MM.1S (cell line): ENCODE results near the gene ACTL7A.

Source experiments
- EZH2 ChIP-seq: fragments of 300-600 bp; sonication (generic); optimal IDR thresholded peaks from 2 replicates; pipeline ENCODE3; 2017; ENCODE audit warnings: low read depth, mild to moderate bottlenecking, antibody characterized with exemption, low read length, mixed read lengths
- EZH2phosphoT487 ChIP-seq: fragments of 300-600 bp; sonication (generic); IDR thresholded peaks from 2 replicates; pipeline ENCODE4 v1.6.1; 2018; ENCODE audit warnings: antibody characterized with exemption, low read length
- TF ChIP-seq, protein P1 (sequence below): fragments of 300-600 bp; sonication (generic); IDR thresholded peaks from 2 replicates; pipeline ENCODE4 v1.5.1; 2016; ENCODE audit warnings: antibody characterized with exemption, low read length, mixed read lengths

DNA sequence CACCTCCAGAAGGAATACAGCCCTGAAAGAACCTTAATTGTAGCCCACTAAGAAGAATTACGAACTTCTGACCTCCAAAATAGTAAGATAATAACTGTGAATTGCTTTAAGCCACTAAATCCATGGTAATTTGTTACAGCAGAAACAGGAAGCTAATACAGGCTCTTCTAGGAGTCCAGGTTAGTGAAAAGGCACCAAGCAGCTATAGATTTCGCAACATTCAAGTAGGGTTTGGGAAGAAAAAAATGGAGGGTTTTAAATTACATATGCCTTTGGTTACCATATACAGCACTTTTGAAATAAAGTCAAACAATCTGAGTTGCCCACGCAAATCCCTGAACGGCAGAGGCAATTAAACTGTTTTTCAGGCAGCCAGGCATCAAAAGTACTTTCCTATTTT lies 1.7 kb upstream of the ACTL7A start:
- TF ChIP-seq, protein P1, sequence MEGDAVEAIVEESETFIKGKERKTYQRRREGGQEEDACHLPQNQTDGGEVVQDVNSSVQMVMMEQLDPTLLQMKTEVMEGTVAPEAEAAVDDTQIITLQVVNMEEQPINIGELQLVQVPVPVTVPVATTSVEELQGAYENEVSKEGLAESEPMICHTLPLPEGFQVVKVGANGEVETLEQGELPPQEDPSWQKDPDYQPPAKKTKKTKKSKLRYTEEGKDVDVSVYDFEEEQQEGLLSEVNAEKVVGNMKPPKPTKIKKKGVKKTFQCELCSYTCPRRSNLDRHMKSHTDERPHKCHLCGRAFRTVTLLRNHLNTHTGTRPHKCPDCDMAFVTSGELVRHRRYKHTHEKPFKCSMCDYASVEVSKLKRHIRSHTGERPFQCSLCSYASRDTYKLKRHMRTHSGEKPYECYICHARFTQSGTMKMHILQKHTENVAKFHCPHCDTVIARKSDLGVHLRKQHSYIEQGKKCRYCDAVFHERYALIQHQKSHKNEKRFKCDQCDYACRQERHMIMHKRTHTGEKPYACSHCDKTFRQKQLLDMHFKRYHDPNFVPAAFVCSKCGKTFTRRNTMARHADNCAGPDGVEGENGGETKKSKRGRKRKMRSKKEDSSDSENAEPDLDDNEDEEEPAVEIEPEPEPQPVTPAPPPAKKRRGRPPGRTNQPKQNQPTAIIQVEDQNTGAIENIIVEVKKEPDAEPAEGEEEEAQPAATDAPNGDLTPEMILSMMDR, result no peak
- TF ChIP-seq EZH2phosphoT487 (no peak), EZH2 (no peak)
